K562 (cell line): ENCODE results near the gene IQGAP3. TPM values are rescaled to one million over a fixed set of nuclear protein-coding genes. Genes with fewer than 3 reads are reported as not detected.

Experiments used
- CBX5 ChIP-seq: IDR thresholded peaks from 2 replicates; pipeline ENCODE4 v1.6.1; 2014; ENCODE audit warnings: low read depth, borderline replicate concordance
- JUN ChIP-seq, 2 experiments: sonication (generic) in 1 of 2; formaldehyde crosslinking in 1 of 2; IDR thresholded peaks; 2 replicates each; pipeline versions ENCODE4 v1.6.1 to v1.8.0; 2012 to 2022; ENCODE audit warnings: borderline replicate concordance in 2 of 2, mild to moderate bottlenecking in 2 of 2, improper control_type of control experiment in 1 of 2, low read depth in 1 of 2, low read length in 1 of 2, missing genetic modification reagents in 1 of 2
- MXD1 ChIP-seq: fragments of 250-450 bp; sonication (Bioruptor Pico); IDR thresholded peaks from 2 replicates; pipeline ENCODE4 v1.8.0; 2021; ENCODE audit warnings: borderline replicate concordance, mild to moderate bottlenecking, moderate library complexity; ENCODE audit not compliant: poor library complexity, severe bottlenecking
- MYNN ChIP-seq, 2 experiments: sonication (generic); formaldehyde crosslinking in 1 of 2; IDR thresholded peaks; 2 replicates each; pipeline versions ENCODE4 v1.5.0 to v1.6.1; 2016 to 2020; ENCODE audit warnings: antibody characterized with exemption in 1 of 2, missing genetic modification reagents in 1 of 2
- NFIC ChIP-seq: fragments of 450-650 bp; IDR thresholded peaks from 2 replicates; pipeline ENCODE4 v1.6.1; 2017; ENCODE audit warnings: mild to moderate bottlenecking, inconsistent platforms
- TGIF2 ChIP-seq: sonication (generic); formaldehyde crosslinking; IDR thresholded peaks from 2 replicates; pipeline ENCODE4 v1.8.1; 2022; ENCODE audit warnings: mild to moderate bottlenecking, missing genetic modification reagents, moderate library complexity
- ZBTB9 ChIP-seq: fragments of 450-650 bp; formaldehyde crosslinking; IDR thresholded peaks from 2 replicates; pipeline ENCODE4 v1.4.0; 2020; ENCODE audit warnings: mild to moderate bottlenecking, moderate library complexity
- ZKSCAN3 ChIP-seq: fragments of 250-450 bp; sonication (Bioruptor Pico); IDR thresholded peaks from 2 replicates; pipeline ENCODE4 v1.4.0; 2020
- polyA plus RNA-seq, 8 experiments: library from polyadenylated mRNA; depleted of rRNA in 4 of 8; stranded (reverse) in 5 of 8; unstranded in 3 of 8; fragments of >200 nt; fragmentation: Nextera tagmentation in 2 of 8; fragmentation: Illumina TruSeq in 1 of 8; extraction: Ambion mirVana in 2 of 8; extraction: Trizol in 1 of 8; gene quantifications; 2 replicates each; pipeline versions ENCODE4 v1.2.1 to v1.2.3, GENCODE V29; 2011 to 2014; ENCODE audit warnings: inconsistent platforms in 1 of 8, missing spikeins in 1 of 8
- total RNA-seq, 7 experiments: library from RNA; depleted of rRNA in 6 of 7; stranded (reverse); fragments of >200 nt in 6 of 7; fragmentation: Illumina TruSeq in 2 of 7; extraction: Trizol in 2 of 7; gene quantifications; 2 replicates each; pipeline versions ENCODE4 v1.2.1 to v1.2.3, GENCODE V29; 2011 to 2021; ENCODE audit warnings: low replicate concordance in 1 of 7
- TF ChIP-seq, protein P1 (sequence below), 2 experiments: fragments of 450-650 bp; formaldehyde crosslinking in 1 of 2; IDR thresholded peaks; 2 replicates each; pipeline versions ENCODE4 v1.4.0 to v1.6.1; 2014 to 2020; ENCODE audit warnings: mild to moderate bottlenecking in 2 of 2, borderline replicate concordance in 1 of 2, low read depth in 1 of 2
- TF ChIP-seq, protein P2 (sequence below): fragments of 250-450 bp; sonication (Bioruptor Pico); IDR thresholded peaks from 2 replicates; pipeline ENCODE4 v1.4.0; 2020; ENCODE audit warnings: mild to moderate bottlenecking
- TF ChIP-seq, protein P3 (sequence below): fragments of 450-650 bp; formaldehyde crosslinking; IDR thresholded peaks from 2 replicates; pipeline ENCODE4 v1.4.0; 2022; ENCODE audit warnings: missing genetic modification characterization

The IQGAP3 gene
- total and polyA plus RNA-seq, 9 of the 15 experiments (the other 6 are each of a cell fraction or from before 2014, with no cell fraction given): 1.4 to 16.6 (median 11.9) TPM

DNA sequence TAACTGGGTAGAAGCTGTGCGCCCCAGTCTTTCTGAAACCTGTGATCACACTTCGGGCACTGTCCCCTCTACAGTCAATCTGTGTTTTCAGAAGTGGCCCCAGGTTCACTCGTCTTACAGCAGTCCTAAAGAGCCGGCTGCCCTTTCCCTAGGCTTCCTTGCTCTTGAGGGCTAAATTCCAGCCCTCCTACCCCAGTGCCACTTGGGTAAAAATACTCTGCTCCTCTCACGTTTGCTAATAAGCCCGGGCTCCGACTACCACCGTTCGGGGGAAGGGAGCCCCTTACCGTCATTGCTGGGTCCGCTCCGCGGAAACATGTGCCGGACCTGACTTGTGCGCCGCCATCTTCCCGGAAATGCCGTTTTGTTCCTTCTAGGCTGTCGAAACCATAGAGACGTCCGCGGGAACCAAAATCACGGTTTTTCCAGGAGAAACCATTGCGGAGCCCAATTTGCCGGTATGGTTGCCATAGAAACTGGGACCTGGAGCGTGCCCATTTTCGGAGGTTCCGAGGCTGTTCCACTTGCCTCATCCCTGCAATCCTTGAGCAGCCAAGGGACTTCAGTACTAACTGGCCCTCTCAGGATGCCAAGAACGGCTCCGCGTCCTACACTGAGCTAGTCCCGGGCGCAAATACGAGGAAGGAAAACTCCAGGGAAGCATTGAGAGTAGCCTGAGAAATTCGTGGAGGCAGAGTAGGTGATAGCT is 28.9 kb upstream of the IQGAP3 start, which contains the start of gene GPATCH4 (continued):
- TF ChIP-seq, protein P1, sequence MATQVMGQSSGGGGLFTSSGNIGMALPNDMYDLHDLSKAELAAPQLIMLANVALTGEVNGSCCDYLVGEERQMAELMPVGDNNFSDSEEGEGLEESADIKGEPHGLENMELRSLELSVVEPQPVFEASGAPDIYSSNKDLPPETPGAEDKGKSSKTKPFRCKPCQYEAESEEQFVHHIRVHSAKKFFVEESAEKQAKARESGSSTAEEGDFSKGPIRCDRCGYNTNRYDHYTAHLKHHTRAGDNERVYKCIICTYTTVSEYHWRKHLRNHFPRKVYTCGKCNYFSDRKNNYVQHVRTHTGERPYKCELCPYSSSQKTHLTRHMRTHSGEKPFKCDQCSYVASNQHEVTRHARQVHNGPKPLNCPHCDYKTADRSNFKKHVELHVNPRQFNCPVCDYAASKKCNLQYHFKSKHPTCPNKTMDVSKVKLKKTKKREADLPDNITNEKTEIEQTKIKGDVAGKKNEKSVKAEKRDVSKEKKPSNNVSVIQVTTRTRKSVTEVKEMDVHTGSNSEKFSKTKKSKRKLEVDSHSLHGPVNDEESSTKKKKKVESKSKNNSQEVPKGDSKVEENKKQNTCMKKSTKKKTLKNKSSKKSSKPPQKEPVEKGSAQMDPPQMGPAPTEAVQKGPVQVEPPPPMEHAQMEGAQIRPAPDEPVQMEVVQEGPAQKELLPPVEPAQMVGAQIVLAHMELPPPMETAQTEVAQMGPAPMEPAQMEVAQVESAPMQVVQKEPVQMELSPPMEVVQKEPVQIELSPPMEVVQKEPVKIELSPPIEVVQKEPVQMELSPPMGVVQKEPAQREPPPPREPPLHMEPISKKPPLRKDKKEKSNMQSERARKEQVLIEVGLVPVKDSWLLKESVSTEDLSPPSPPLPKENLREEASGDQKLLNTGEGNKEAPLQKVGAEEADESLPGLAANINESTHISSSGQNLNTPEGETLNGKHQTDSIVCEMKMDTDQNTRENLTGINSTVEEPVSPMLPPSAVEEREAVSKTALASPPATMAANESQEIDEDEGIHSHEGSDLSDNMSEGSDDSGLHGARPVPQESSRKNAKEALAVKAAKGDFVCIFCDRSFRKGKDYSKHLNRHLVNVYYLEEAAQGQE (IDR thresholded peaks at IDR 0.05; ENCODE audit: borderline replicate concordance): no peak
- TF ChIP-seq, protein P1 (CRISPR knock-in tag; IDR thresholded peaks at IDR 0.05; ENCODE audit: low read depth): peak; percentile 36; the same call in 1 of the 2 replicates
- TF ChIP-seq, protein P2, sequence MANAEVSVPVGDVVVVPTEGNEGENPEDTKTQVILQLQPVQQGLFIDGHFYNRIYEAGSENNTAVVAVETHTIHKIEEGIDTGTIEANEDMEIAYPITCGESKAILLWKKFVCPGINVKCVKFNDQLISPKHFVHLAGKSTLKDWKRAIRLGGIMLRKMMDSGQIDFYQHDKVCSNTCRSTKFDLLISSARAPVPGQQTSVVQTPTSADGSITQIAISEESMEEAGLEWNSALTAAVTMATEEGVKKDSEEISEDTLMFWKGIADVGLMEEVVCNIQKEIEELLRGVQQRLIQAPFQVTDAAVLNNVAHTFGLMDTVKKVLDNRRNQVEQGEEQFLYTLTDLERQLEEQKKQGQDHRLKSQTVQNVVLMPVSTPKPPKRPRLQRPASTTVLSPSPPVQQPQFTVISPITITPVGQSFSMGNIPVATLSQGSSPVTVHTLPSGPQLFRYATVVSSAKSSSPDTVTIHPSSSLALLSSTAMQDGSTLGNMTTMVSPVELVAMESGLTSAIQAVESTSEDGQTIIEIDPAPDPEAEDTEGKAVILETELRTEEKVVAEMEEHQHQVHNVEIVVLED (CRISPR knock-in tag): peak; percentile 39; the same call in 1 of the 2 replicates
- TF ChIP-seq ZBTB9 (CRISPR knock-in tag): 0 out of 2 replicates have a peak, but pooled peaks have one; percentile 60
- peak; percentile 10; the same call in 1 of the 2 replicates for TF ChIP-seq NFIC
- peak; percentile 99 for TF ChIP-seq MXD1
- peak; percentile 72; the same call in 1 of the 2 replicates for TF ChIP-seq JUN (IDR thresholded peaks at IDR 0.05; ENCODE audit: borderline replicate concordance, low read depth, low read length)
- no peak for TF ChIP-seq JUN (CRISPR knock-in tag; IDR thresholded peaks at IDR 0.05; ENCODE audit: borderline replicate concordance)
- TF ChIP-seq CBX5: no peak
- TF ChIP-seq, protein P3, sequence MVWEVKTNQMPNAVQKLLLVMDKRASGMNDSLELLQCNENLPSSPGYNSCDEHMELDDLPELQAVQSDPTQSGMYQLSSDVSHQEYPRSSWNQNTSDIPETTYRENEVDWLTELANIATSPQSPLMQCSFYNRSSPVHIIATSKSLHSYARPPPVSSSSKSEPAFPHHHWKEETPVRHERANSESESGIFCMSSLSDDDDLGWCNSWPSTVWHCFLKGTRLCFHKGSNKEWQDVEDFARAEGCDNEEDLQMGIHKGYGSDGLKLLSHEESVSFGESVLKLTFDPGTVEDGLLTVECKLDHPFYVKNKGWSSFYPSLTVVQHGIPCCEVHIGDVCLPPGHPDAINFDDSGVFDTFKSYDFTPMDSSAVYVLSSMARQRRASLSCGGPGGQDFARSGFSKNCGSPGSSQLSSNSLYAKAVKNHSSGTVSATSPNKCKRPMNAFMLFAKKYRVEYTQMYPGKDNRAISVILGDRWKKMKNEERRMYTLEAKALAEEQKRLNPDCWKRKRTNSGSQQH (CRISPR knock-in tag): 0 out of 2 replicates have a peak, but pooled peaks have one; percentile 65
- TF ChIP-seq MYNN (IDR thresholded peaks at IDR 0.05): no peak
- TF ChIP-seq MYNN (CRISPR knock-in tag; IDR thresholded peaks at IDR 0.05): 0 out of 2 replicates have a peak, but pooled peaks have one; percentile 30
- TF ChIP-seq TGIF2: no peak
- TF ChIP-seq ZKSCAN3 (CRISPR knock-in tag): no peak
